Central memory CD8-positive, alpha-beta T cell (primary cell): ENCODE measurements around the gene TCF25.
"Not testable (repeated sequence)": the region's sequence is repeated elsewhere in the genome, so short reads cannot be mapped to it uniquely, and the experiment has no call there.

Experiments used
- ATAC-seq: fragments of 150-1000 bp; cut with Tn5 transposase; replicated peaks from 2 replicates; pipeline ENCODE4 v1.10.0; 2022; ENCODE audit warnings: mild to moderate bottlenecking, moderate FRiP score, moderate number of reproducible peaks; ENCODE audit not compliant: poor library complexity, severe bottlenecking; ENCODE audit errors: extremely low read depth
- DNase-seq, 2 donors: peaks; one replicate each; pipeline ENCODE4 v3.0.0; 2021; ENCODE audit warnings: low spot score in 2 of 2
- H3K27ac Mint-ChIP-seq: one replicate; pipeline ENCODE4 v1.8.0; 2022; ENCODE audit warnings: low read depth, mild to moderate bottlenecking, moderate library complexity, mixed read lengths
- H3K27me3 Mint-ChIP-seq: one replicate; pipeline ENCODE4 v1.8.0; 2022; ENCODE audit warnings: mixed read lengths
- H3K36me3 Mint-ChIP-seq: one replicate; pipeline ENCODE4 v1.8.0; 2022; ENCODE audit warnings: mild to moderate bottlenecking, moderate library complexity, mixed read lengths; ENCODE audit not compliant: insufficient read depth
- H3K4me1 Mint-ChIP-seq: one replicate; pipeline ENCODE4 v1.8.0; 2022; ENCODE audit warnings: mixed read lengths
- H3K4me3 Mint-ChIP-seq: one replicate; pipeline ENCODE4 v1.8.0; 2022; ENCODE audit warnings: mild to moderate bottlenecking, moderate library complexity, mixed read lengths
- H3K9me3 Mint-ChIP-seq: one replicate; pipeline ENCODE4 v1.8.0; 2022; ENCODE audit warnings: mixed read lengths

The TCF25 gene

GRCh38 chr16:89871895-89872294, 1.5 kb upstream of the TCF25 start:
- peaks cover 6% of the 10 kb centered on the region for H3K4me1 Mint-ChIP-seq
- H3K27me3 Mint-ChIP-seq: no peaks in the 10 kb centered on the region
- no peak overlapping the region for H3K27ac Mint-ChIP-seq
- peak overlapping the region; percentile 91 for H3K4me3 Mint-ChIP-seq
- ATAC-seq (no peak), DNase-seq (no peak)
- H3K9me3 Mint-ChIP-seq: peaks cover 5% of the 10 kb centered on the region
- peaks cover 25% of the 10 kb centered on the region for H3K36me3 Mint-ChIP-seq

GRCh38 chr16:89873972-89874689, 739 bp downstream of the TCF25 start:
- Mint-ChIP-seq H3K36me3 (peaks cover 36% of the 10 kb centered on the region), H3K4me3 (peak overlapping the region; percentile 91), H3K27ac (peak overlapping the region; percentile 92), H3K4me1 (peaks cover 11% of the 10 kb centered on the region), H3K27me3 (no peaks in the 10 kb centered on the region), H3K9me3 (peaks cover 5% of the 10 kb centered on the region)
- DNase-seq (peak; percentile 90 to 95), ATAC-seq (peak; percentile 85)

- H3K27ac Mint-ChIP-seq, H3K9me3 Mint-ChIP-seq, H3K27me3 Mint-ChIP-seq, DNase-seq, ATAC-seq, H3K4me3 Mint-ChIP-seq: not testable (repeated sequence)
- H3K36me3 Mint-ChIP-seq: peaks cover 56% of the 10 kb centered on the region
- H3K4me1 Mint-ChIP-seq: peaks cover 29% of the 10 kb centered on the region
Observed at GRCh38 chr16:89879123-89879522, 5.7 kb downstream of the TCF25 start.

GRCh38 chr16:89880477-89881367, 7.3 kb downstream of the TCF25 start:
- Mint-ChIP-seq H3K27ac (peak overlapping the region; percentile 20), H3K9me3 (no peaks in the 10 kb centered on the region), H3K4me3 (no peak overlapping the region), H3K4me1 (peaks cover 26% of the 10 kb centered on the region), H3K36me3 (peaks cover 63% of the 10 kb centered on the region), H3K27me3 (no peaks in the 10 kb centered on the region)
- no peak for DNase-seq
- ATAC-seq: no peak

GRCh38 chr16:89881368-89881730, 8.0 kb downstream of the TCF25 start:
- H3K4me3 Mint-ChIP-seq: no peak overlapping the region
- H3K9me3 Mint-ChIP-seq: no peaks in the 10 kb centered on the region
- peaks cover 26% of the 10 kb centered on the region for H3K4me1 Mint-ChIP-seq
- peak overlapping the region; percentile 20 for H3K27ac Mint-ChIP-seq
- peaks cover 65% of the 10 kb centered on the region for H3K36me3 Mint-ChIP-seq
- no peaks in the 10 kb centered on the region for H3K27me3 Mint-ChIP-seq
- no peak for ATAC-seq
- DNase-seq: no peak

GRCh38 chr16:89883346-89884040, 10.1 kb downstream of the TCF25 start:
- H3K9me3 Mint-ChIP-seq: no peaks in the 10 kb centered on the region
- peaks cover 78% of the 10 kb centered on the region for H3K36me3 Mint-ChIP-seq
- ATAC-seq: no peak
- H3K4me3 Mint-ChIP-seq: no peak overlapping the region
- no peak for DNase-seq
- peaks cover 20% of the 10 kb centered on the region for H3K4me1 Mint-ChIP-seq
- peak overlapping the region; percentile 86 for H3K27ac Mint-ChIP-seq
- H3K27me3 Mint-ChIP-seq: no peaks in the 10 kb centered on the region

- Mint-ChIP-seq H3K9me3 (no peaks in the 10 kb centered on the region), H3K4me3 (no peak overlapping the region), H3K4me1 (peaks cover 20% of the 10 kb centered on the region), H3K27me3 (no peaks in the 10 kb centered on the region), H3K36me3 (peaks cover 79% of the 10 kb centered on the region), H3K27ac (peak overlapping the region; percentile 86)
- DNase-seq: no peak
- no peak for ATAC-seq
Observed at GRCh38 chr16:89884041-89884421, 10.6 kb downstream of the TCF25 start.

- Mint-ChIP-seq H3K36me3 (peaks cover 84% of the 10 kb centered on the region), H3K4me3 (no peak overlapping the region), H3K27me3 (no peaks in the 10 kb centered on the region), H3K27ac (no peak overlapping the region), H3K9me3 (no peaks in the 10 kb centered on the region), H3K4me1 (peaks cover 30% of the 10 kb centered on the region)
- no peak for ATAC-seq
- no peak for DNase-seq
Observed at GRCh38 chr16:89887243-89887642, 13.9 kb downstream of the TCF25 start.

GRCh38 chr16:89890200-89890599, 16.8 kb downstream of the TCF25 start:
- Mint-ChIP-seq H3K9me3 (no peaks in the 10 kb centered on the region), H3K36me3 (peaks cover 72% of the 10 kb centered on the region), H3K4me1 (peaks cover 16% of the 10 kb centered on the region), H3K27me3 (no peaks in the 10 kb centered on the region), H3K4me3 (no peak overlapping the region), H3K27ac (peak overlapping the region; percentile 35)
- DNase-seq: no peak
- peak; percentile 62 for ATAC-seq

- peaks cover 68% of the 10 kb centered on the region for H3K36me3 Mint-ChIP-seq
- H3K9me3 Mint-ChIP-seq: no peaks in the 10 kb centered on the region
- no peak overlapping the region for H3K4me3 Mint-ChIP-seq
- ATAC-seq: no peak
- peak overlapping the region; percentile 19 for H3K27ac Mint-ChIP-seq
- no peak for DNase-seq
- H3K4me1 Mint-ChIP-seq: peaks cover 16% of the 10 kb centered on the region
- H3K27me3 Mint-ChIP-seq: no peaks in the 10 kb centered on the region
Observed at GRCh38 chr16:89890886-89891657, 17.7 kb downstream of the TCF25 start.

- Mint-ChIP-seq H3K27ac (peak overlapping the region; percentile 19), H3K36me3 (peaks cover 64% of the 10 kb centered on the region), H3K27me3 (no peaks in the 10 kb centered on the region), H3K9me3 (no peaks in the 10 kb centered on the region), H3K4me1 (peaks cover 16% of the 10 kb centered on the region), H3K4me3 (no peak overlapping the region)
- no peak for ATAC-seq
- no peak for DNase-seq
Observed at GRCh38 chr16:89892055-89892630, 18.8 kb downstream of the TCF25 start.

GRCh38 chr16:89892635-89893034, 19.2 kb downstream of the TCF25 start:
- Mint-ChIP-seq H3K36me3 (peaks cover 63% of the 10 kb centered on the region), H3K4me3 (no peak overlapping the region), H3K27me3 (no peaks in the 10 kb centered on the region), H3K9me3 (no peaks in the 10 kb centered on the region), H3K27ac (no peak overlapping the region), H3K4me1 (peaks cover 16% of the 10 kb centered on the region)
- DNase-seq (no peak), ATAC-seq (no peak)
